HepG2 (cell line): ENCODE measurements around the gene PAPPA. TPM values are rescaled to one million over a fixed set of nuclear protein-coding genes. Genes with fewer than 3 reads are reported as not detected.

Source experiments
- EHMT2 ChIP-seq: fragments of 200-600 bp; sonication (generic); IDR thresholded peaks from 2 replicates; pipeline ENCODE4 v1.7.0; 2017; ENCODE audit warnings: antibody characterized with exemption, low read depth, low read length, borderline replicate concordance
- FOXA3 ChIP-seq: IDR thresholded peaks from 2 replicates; pipeline ENCODE4 v1.6.1; 2016; ENCODE audit warnings: missing genetic modification reagents, missing compliant biosample characterization
- HHEX ChIP-seq: IDR thresholded peaks from 2 replicates; pipeline ENCODE4 v1.6.1; 2016; ENCODE audit warnings: control low read depth
- HNRNPK ChIP-seq: fragments of 200-400 bp; formaldehyde crosslinking; IDR thresholded peaks from 2 replicates; pipeline ENCODE4 v1.6.1; 2018; ENCODE audit warnings: low read length, low read depth, moderate library complexity, mild to moderate bottlenecking; ENCODE audit not compliant: poor library complexity, severe bottlenecking
- KAT2B ChIP-seq: fragments of 150-350 bp; IDR thresholded peaks from 2 replicates; pipeline ENCODE4 v1.6.1; 2014; ENCODE audit warnings: low read depth, low read length, borderline replicate concordance
- KLF12 ChIP-seq: sonication (generic); formaldehyde crosslinking; IDR thresholded peaks from 2 replicates; pipeline ENCODE4 v1.4.0; 2020; ENCODE audit warnings: missing genetic modification reagents, borderline replicate concordance
- MAF1 ChIP-seq: sonication (generic); formaldehyde crosslinking; IDR thresholded peaks from 2 replicates; pipeline ENCODE4 v1.5.0; 2020; ENCODE audit warnings: missing genetic modification reagents, borderline replicate concordance
- MED1 ChIP-seq: sonication (generic); formaldehyde crosslinking; IDR thresholded peaks from 2 replicates; pipeline ENCODE4 v1.4.0; 2020; ENCODE audit warnings: missing genetic modification reagents
- MED8 ChIP-seq: sonication (generic); formaldehyde crosslinking; IDR thresholded peaks from 2 replicates; pipeline ENCODE4 v1.8.1; 2023; ENCODE audit warnings: mild to moderate bottlenecking, missing genetic modification reagents; ENCODE audit not compliant: insufficient replicate concordance
- POLR2AphosphoS2 ChIP-seq: IDR thresholded peaks from 2 replicates; pipeline ENCODE4 v1.6.1; 2011; ENCODE audit warnings: low read depth, low read length, improper control_type of control experiment
- RARA ChIP-seq: IDR thresholded peaks from 2 replicates; pipeline ENCODE4 v1.6.1; 2016; ENCODE audit warnings: missing genetic modification reagents, missing compliant biosample characterization
- SIN3A ChIP-seq: IDR thresholded peaks from 2 replicates; pipeline ENCODE4 v1.6.1; 2011; ENCODE audit warnings: low read depth, mild to moderate bottlenecking, control low read depth, low read length, borderline replicate concordance
- TAF15 ChIP-seq: fragments of 200-400 bp; formaldehyde crosslinking; IDR thresholded peaks from one replicate; pipeline ENCODE4 v1.6.1; 2018; ENCODE audit warnings: mild to moderate bottlenecking, low read depth, low read length; ENCODE audit not compliant: poor library complexity, severe bottlenecking
- TBX3 ChIP-seq: fragments of 450-650 bp; IDR thresholded peaks from 2 replicates; pipeline ENCODE4 v1.6.1; 2017; ENCODE audit warnings: antibody characterized with exemption, mild to moderate bottlenecking, inconsistent platforms, borderline replicate concordance
- TCF7L2 ChIP-seq: IDR thresholded peaks from 2 replicates; pipeline ENCODE4 v1.6.1; 2011; ENCODE audit warnings: mild to moderate bottlenecking, low read depth, low read length, moderate library complexity
- XBP1 ChIP-seq: sonication (generic); formaldehyde crosslinking; IDR thresholded peaks from 2 replicates; pipeline ENCODE4 v1.5.0; 2020; ENCODE audit warnings: missing genetic modification reagents
- ZBTB37 ChIP-seq: sonication (generic); formaldehyde crosslinking; IDR thresholded peaks from 2 replicates; pipeline ENCODE4 v1.4.0; 2020; ENCODE audit warnings: mild to moderate bottlenecking, missing genetic modification reagents
- ZMAT5 ChIP-seq: sonication (generic); formaldehyde crosslinking; IDR thresholded peaks from 2 replicates; pipeline ENCODE4 v1.5.0; 2020; ENCODE audit warnings: mild to moderate bottlenecking, low read depth, missing genetic modification reagents, borderline replicate concordance
- ZNF274 ChIP-seq: sonication (generic); formaldehyde crosslinking; IDR thresholded peaks from 2 replicates; pipeline ENCODE4 v1.5.1; 2020; ENCODE audit warnings: mild to moderate bottlenecking, missing genetic modification reagents
- polyA plus RNA-seq, 8 experiments: library from polyadenylated mRNA; depleted of rRNA in 3 of 8; stranded (reverse) in 7 of 8; unstranded in 1 of 8; fragments of >200 nt; fragmentation: Illumina TruSeq in 4 of 8; extraction: Trizol in 4 of 8; gene quantifications; 2 replicates each; pipeline versions ENCODE4 v1.2.1 to v1.2.3, GENCODE V29; 2011 to 2016; ENCODE audit warnings: low read depth in 4 of 8, missing spikeins in 1 of 8, mixed read lengths in 1 of 8; ENCODE audit not compliant: insufficient read depth in 1 of 8
- total RNA-seq, 5 experiments: library from RNA; depleted of rRNA; stranded (reverse); fragments of >200 nt; fragmentation: Illumina TruSeq; extraction: Trizol; gene quantifications; 2 replicates each; pipeline ENCODE4 v1.2.3, GENCODE V29; 2016; ENCODE audit warnings: low read depth in 1 of 5
- TF ChIP-seq, protein P1 (sequence below), 2 experiments: IDR thresholded peaks; 2 replicates each; pipeline ENCODE4 v1.6.1; 2011 to 2012; ENCODE audit warnings: low read length in 2 of 2, borderline replicate concordance in 1 of 2, low read depth in 1 of 2, mild to moderate bottlenecking in 1 of 2, moderate library complexity in 1 of 2
- TF ChIP-seq, protein P2 (sequence below): sonication (generic); formaldehyde crosslinking; IDR thresholded peaks from 2 replicates; pipeline ENCODE4 v1.5.0; 2020; ENCODE audit warnings: missing genetic modification reagents
- TF ChIP-seq, protein P3 (sequence below): sonication (generic); formaldehyde crosslinking; IDR thresholded peaks from 2 replicates; pipeline ENCODE4 v1.4.0; 2020; ENCODE audit warnings: missing genetic modification reagents

PAPPA gene
- total and polyA plus RNA-seq, 2 of the 13 experiments (the other 11 are each of a cell fraction or from before 2014, with no cell fraction given) = 0.09 to 0.11 TPM

GRCh38 chr9:116204252-116204882 lies 50.8 kb downstream of the PAPPA start (continued):
- TF ChIP-seq ZBTB37 (CRISPR knock-in tag) (no peak), EHMT2 (no peak; the same call in 1 of the 2 replicates), XBP1 (CRISPR knock-in tag) (no peak), MED1 (CRISPR knock-in tag) (peak; percentile 60), TAF15 (no peak), MED8 (CRISPR knock-in tag) (no peak), ZNF274 (CRISPR knock-in tag) (no peak), HHEX (CRISPR knock-in tag) (peak; percentile 52; the same call in 1 of the 2 replicates), ZMAT5 (CRISPR knock-in tag) (no peak), HNRNPK (no peak), KAT2B (peak; percentile 38; the same call in 1 of the 2 replicates), FOXA3 (CRISPR knock-in tag) (peak; percentile 74), TBX3 (no peak), SIN3A (no peak), KLF12 (CRISPR knock-in tag) (no peak), POLR2AphosphoS2 (no peak), MAF1 (CRISPR knock-in tag) (no peak), TCF7L2 (no peak), RARA (CRISPR knock-in tag) (peak; percentile 90)
- TF ChIP-seq, protein P1, sequence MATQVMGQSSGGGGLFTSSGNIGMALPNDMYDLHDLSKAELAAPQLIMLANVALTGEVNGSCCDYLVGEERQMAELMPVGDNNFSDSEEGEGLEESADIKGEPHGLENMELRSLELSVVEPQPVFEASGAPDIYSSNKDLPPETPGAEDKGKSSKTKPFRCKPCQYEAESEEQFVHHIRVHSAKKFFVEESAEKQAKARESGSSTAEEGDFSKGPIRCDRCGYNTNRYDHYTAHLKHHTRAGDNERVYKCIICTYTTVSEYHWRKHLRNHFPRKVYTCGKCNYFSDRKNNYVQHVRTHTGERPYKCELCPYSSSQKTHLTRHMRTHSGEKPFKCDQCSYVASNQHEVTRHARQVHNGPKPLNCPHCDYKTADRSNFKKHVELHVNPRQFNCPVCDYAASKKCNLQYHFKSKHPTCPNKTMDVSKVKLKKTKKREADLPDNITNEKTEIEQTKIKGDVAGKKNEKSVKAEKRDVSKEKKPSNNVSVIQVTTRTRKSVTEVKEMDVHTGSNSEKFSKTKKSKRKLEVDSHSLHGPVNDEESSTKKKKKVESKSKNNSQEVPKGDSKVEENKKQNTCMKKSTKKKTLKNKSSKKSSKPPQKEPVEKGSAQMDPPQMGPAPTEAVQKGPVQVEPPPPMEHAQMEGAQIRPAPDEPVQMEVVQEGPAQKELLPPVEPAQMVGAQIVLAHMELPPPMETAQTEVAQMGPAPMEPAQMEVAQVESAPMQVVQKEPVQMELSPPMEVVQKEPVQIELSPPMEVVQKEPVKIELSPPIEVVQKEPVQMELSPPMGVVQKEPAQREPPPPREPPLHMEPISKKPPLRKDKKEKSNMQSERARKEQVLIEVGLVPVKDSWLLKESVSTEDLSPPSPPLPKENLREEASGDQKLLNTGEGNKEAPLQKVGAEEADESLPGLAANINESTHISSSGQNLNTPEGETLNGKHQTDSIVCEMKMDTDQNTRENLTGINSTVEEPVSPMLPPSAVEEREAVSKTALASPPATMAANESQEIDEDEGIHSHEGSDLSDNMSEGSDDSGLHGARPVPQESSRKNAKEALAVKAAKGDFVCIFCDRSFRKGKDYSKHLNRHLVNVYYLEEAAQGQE (IDR thresholded peaks at IDR 0.05; ENCODE audit: borderline replicate concordance in 1 of 2, low read depth in 1 of 2, low read length in 2 of 2) = no peak
- TF ChIP-seq, protein P2, sequence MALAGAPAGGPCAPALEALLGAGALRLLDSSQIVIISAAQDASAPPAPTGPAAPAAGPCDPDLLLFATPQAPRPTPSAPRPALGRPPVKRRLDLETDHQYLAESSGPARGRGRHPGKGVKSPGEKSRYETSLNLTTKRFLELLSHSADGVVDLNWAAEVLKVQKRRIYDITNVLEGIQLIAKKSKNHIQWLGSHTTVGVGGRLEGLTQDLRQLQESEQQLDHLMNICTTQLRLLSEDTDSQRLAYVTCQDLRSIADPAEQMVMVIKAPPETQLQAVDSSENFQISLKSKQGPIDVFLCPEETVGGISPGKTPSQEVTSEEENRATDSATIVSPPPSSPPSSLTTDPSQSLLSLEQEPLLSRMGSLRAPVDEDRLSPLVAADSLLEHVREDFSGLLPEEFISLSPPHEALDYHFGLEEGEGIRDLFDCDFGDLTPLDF (CRISPR knock-in tag) = no peak
- TF ChIP-seq, protein P3, sequence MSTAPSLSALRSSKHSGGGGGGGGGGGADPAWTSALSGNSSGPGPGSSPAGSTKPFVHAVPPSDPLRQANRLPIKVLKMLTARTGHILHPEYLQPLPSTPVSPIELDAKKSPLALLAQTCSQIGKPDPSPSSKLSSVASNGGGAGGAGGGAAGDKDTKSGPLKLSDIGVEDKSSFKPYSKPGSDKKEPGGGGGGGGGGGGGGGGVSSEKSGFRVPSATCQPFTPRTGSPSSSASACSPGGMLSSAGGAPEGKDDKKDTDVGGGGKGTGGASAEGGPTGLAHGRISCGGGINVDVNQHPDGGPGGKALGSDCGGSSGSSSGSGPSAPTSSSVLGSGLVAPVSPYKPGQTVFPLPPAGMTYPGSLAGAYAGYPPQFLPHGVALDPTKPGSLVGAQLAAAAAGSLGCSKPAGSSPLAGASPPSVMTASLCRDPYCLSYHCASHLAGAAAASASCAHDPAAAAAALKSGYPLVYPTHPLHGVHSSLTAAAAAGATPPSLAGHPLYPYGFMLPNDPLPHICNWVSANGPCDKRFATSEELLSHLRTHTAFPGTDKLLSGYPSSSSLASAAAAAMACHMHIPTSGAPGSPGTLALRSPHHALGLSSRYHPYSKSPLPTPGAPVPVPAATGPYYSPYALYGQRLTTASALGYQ (CRISPR knock-in tag) = peak; percentile 51; the same call in 1 of the 2 replicates
